ENCODE data around the gene OLFM3.

OLFM3 gene

GRCh38 chr1:101816262-101816661 lies 180.5 kb downstream of the OLFM3 start:
- no peak for DNase-seq (ENCODE audit: low read depth, low spot score)
- 100% methylated on average over 1 of the region's 1 CpG for WGBS (ENCODE audit: insufficient coverage, insufficient read length)
- no peaks in the 10 kb centered on the region for H3K4me1 ChIP-seq (ENCODE audit: control insufficient read depth, insufficient read depth, low read length)

GRCh38 chr1:101798417-101798816 lies 198.3 kb downstream of the OLFM3 start:
- Histone ChIP-seq H3K4me3 (ENCODE audit: low read length) (no peak overlapping the region), H3K4me1 (ENCODE audit: control insufficient read depth, insufficient read depth, low read length) (0 out of 2 replicates have a peak, but pooled peaks cover 1% of the 10 kb centered on the region), H3K36me3 (ENCODE audit: control insufficient read depth, insufficient read depth, low read length) (no peaks in the 10 kb centered on the region), H3K27me3 (ENCODE audit: control insufficient read depth, insufficient read depth, low read length) (no peaks in the 10 kb centered on the region), H3K9me3 (ENCODE audit: control insufficient read depth, insufficient read depth, low read length) (no peaks in the 10 kb centered on the region), H3K27ac (ENCODE audit: low read length) (no peak overlapping the region)
- WGBS (ENCODE audit: insufficient coverage, insufficient read length): no CpG with 5 or more reads among the region's 2 CpGs
- DNase-seq (ENCODE audit: low read depth, low spot score): no peak

More at GRCh38 chr1:101816262-101816661, 180.5 kb downstream of the OLFM3 start:
- no peaks in the 10 kb centered on the region for H3K27me3 ChIP-seq (ENCODE audit: control insufficient read depth, insufficient read depth, low read length)
- H3K9me3 ChIP-seq (ENCODE audit: control insufficient read depth, insufficient read depth, low read length): no peaks in the 10 kb centered on the region
- no peak overlapping the region for H3K4me3 ChIP-seq (ENCODE audit: low read length)
- H3K27ac ChIP-seq (ENCODE audit: low read length): no peak overlapping the region
- H3K36me3 ChIP-seq (ENCODE audit: control insufficient read depth, insufficient read depth, low read length): no peaks in the 10 kb centered on the region

- Histone ChIP-seq H3K27ac (ENCODE audit: low read length) (no peak overlapping the region), H3K27me3 (ENCODE audit: control insufficient read depth, insufficient read depth, low read length) (no peaks in the 10 kb centered on the region), H3K9me3 (ENCODE audit: control insufficient read depth, insufficient read depth, low read length) (no peaks in the 10 kb centered on the region), H3K36me3 (ENCODE audit: control insufficient read depth, insufficient read depth, low read length) (no peaks in the 10 kb centered on the region), H3K4me3 (ENCODE audit: low read length) (no peak overlapping the region), H3K4me1 (ENCODE audit: control insufficient read depth, insufficient read depth, low read length) (0 out of 2 replicates have a peak, but pooled peaks cover 1% of the 10 kb centered on the region)
- no peak for DNase-seq (ENCODE audit: low read depth, low spot score)
- 100% methylated on average over 2 of the region's 5 CpGs for WGBS (ENCODE audit: insufficient coverage, insufficient read length)
These were observed 199.0 kb downstream of the OLFM3 start for GRCh38 chr1:101797722-101798121.

- no peaks in the 10 kb centered on the region for H3K4me1 ChIP-seq (ENCODE audit: control insufficient read depth, insufficient read depth, low read length)
- no peaks in the 10 kb centered on the region for H3K27me3 ChIP-seq (ENCODE audit: control insufficient read depth, insufficient read depth, low read length)
- H3K27ac ChIP-seq (ENCODE audit: low read length): no peak overlapping the region
- H3K4me3 ChIP-seq (ENCODE audit: low read length): no peak overlapping the region
- no CpG with 5 or more reads among the region's 3 CpGs for WGBS (ENCODE audit: insufficient coverage, insufficient read length)
- no peaks in the 10 kb centered on the region for H3K9me3 ChIP-seq (ENCODE audit: control insufficient read depth, insufficient read depth, low read length)
- no peak for DNase-seq (ENCODE audit: low read depth, low spot score)
- no peaks in the 10 kb centered on the region for H3K36me3 ChIP-seq (ENCODE audit: control insufficient read depth, insufficient read depth, low read length)
These were observed 215.4 kb downstream of the OLFM3 start for GRCh38 chr1:101781201-101781831.

- peak; percentile 7 for DNase-seq (ENCODE audit: low read depth, low spot score)
- Histone ChIP-seq H3K4me1 (ENCODE audit: control insufficient read depth, insufficient read depth, low read length) (no peaks in the 10 kb centered on the region), H3K36me3 (ENCODE audit: control insufficient read depth, insufficient read depth, low read length) (no peaks in the 10 kb centered on the region), H3K27ac (ENCODE audit: low read length) (no peak overlapping the region), H3K9me3 (ENCODE audit: control insufficient read depth, insufficient read depth, low read length) (no peaks in the 10 kb centered on the region), H3K4me3 (ENCODE audit: low read length) (no peak overlapping the region), H3K27me3 (ENCODE audit: control insufficient read depth, insufficient read depth, low read length) (no peaks in the 10 kb centered on the region)
- no CpG with 5 or more reads among the region's 3 CpGs for WGBS (ENCODE audit: insufficient coverage, insufficient read length)
These were observed 227.2 kb downstream of the OLFM3 start for GRCh38 chr1:101769520-101769919.

GRCh38 chr1:101757985-101758384 lies 238.7 kb downstream of the OLFM3 start:
- Histone ChIP-seq H3K4me3 (ENCODE audit: low read length) (no peak overlapping the region), H3K4me1 (ENCODE audit: control insufficient read depth, insufficient read depth, low read length) (no peaks in the 10 kb centered on the region), H3K27ac (ENCODE audit: low read length) (no peak overlapping the region), H3K9me3 (ENCODE audit: control insufficient read depth, insufficient read depth, low read length) (no peaks in the 10 kb centered on the region; the same call in 1 of the 2 replicates), H3K27me3 (ENCODE audit: control insufficient read depth, insufficient read depth, low read length) (no peaks in the 10 kb centered on the region), H3K36me3 (ENCODE audit: control insufficient read depth, insufficient read depth, low read length) (no peaks in the 10 kb centered on the region)
- WGBS (ENCODE audit: insufficient coverage, insufficient read length): no CpG with 5 or more reads among the region's 5 CpGs
- no peak for DNase-seq (ENCODE audit: low read depth, low spot score)

GRCh38 chr1:101756411-101756810 lies 240.3 kb downstream of the OLFM3 start:
- Histone ChIP-seq H3K36me3 (ENCODE audit: control insufficient read depth, insufficient read depth, low read length) (no peaks in the 10 kb centered on the region), H3K4me1 (ENCODE audit: control insufficient read depth, insufficient read depth, low read length) (no peaks in the 10 kb centered on the region), H3K27ac (ENCODE audit: low read length) (no peak overlapping the region), H3K4me3 (ENCODE audit: low read length) (no peak overlapping the region), H3K27me3 (ENCODE audit: control insufficient read depth, insufficient read depth, low read length) (no peaks in the 10 kb centered on the region), H3K9me3 (ENCODE audit: control insufficient read depth, insufficient read depth, low read length) (no peaks in the 10 kb centered on the region; the same call in 1 of the 2 replicates)
- no CpG with 5 or more reads among the region's 2 CpGs for WGBS (ENCODE audit: insufficient coverage, insufficient read length)
- DNase-seq (ENCODE audit: low read depth, low spot score): no peak
